ENCODE measurements around the gene ELN.

The ELN gene

GRCh38 chr7:74093671-74094223 is 65.8 kb downstream of the ELN start:
- DNase-seq (ENCODE audit: low read depth, low spot score), result no peak

- DNase-seq (ENCODE audit: low read depth, low spot score), result peak; percentile 49
Observed at GRCh38 chr7:74094224-74095101, 66.5 kb downstream of the ELN start.

GRCh38 chr7:74095135-74095534 is 67.2 kb downstream of the ELN start:
- no peak for DNase-seq (ENCODE audit: low read depth, low spot score)

- DNase-seq (ENCODE audit: low read depth, low spot score), result no peak
Observed at GRCh38 chr7:74097937-74098614, 70.1 kb downstream of the ELN start.

- no peak for DNase-seq (ENCODE audit: low read depth, low spot score)
Observed at GRCh38 chr7:74099031-74099430, 71.1 kb downstream of the ELN start.

- no peak for DNase-seq (ENCODE audit: low read depth, low spot score)
Observed at GRCh38 chr7:74101061-74101681, 73.2 kb downstream of the ELN start.

- no peak for DNase-seq (ENCODE audit: low read depth, low spot score)
Observed at GRCh38 chr7:74103219-74103772, 75.3 kb downstream of the ELN start.

GRCh38 chr7:74104702-74105101 is 76.7 kb downstream of the ELN start:
- no peak for DNase-seq (ENCODE audit: low read depth, low spot score)

- no peak for DNase-seq (ENCODE audit: low read depth, low spot score)
Observed at GRCh38 chr7:74105992-74106391, 78.0 kb downstream of the ELN start.

- no peak for DNase-seq (ENCODE audit: low read depth, low spot score)
Observed at GRCh38 chr7:74106846-74107245, 78.9 kb downstream of the ELN start.

- no peak for DNase-seq (ENCODE audit: low read depth, low spot score)
Observed at GRCh38 chr7:74115326-74115725, 87.4 kb downstream of the ELN start.

- no peak for DNase-seq (ENCODE audit: low read depth, low spot score)
Observed at GRCh38 chr7:74116356-74116755, 88.4 kb downstream of the ELN start.

Measured in activated naive CD8-positive, alpha-beta T cell treated with anti-CD3 and anti-CD28 coated beads, Interleukin-2, amount 50 U/mL, for 16 hours (primary cell).